ENCODE measurements around the gene UMOD. TPM values are rescaled to one million over a fixed set of nuclear protein-coding genes. Genes with fewer than 3 reads are reported as not detected.

Gene UMOD
- total RNA-seq, 1 experiment from 2014 or later: not detected

DNA sequence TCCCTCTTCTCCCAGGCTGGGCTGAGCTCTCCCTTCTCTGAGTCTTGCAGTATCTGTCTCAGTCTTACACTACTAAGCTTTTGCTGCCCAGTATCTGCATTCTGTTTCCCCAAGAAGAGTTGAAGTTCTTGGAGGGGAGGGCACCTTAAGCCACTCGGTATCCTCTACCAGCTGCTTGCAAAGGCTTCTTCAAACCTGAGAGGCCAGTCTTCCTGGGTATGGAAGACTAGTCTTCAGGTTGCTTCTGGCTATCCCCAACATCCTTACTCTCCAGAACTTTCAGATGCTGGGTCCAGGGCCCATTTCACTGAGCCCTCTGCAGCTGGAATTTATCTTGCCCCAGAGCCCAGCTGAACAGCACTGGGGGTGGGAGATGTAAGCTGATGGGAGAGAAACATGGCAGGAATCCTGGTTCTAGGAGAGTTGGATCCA, 45.3 kb downstream of the UMOD start:
- no TSS peak for BruUV-seq (replicated peaks)
- Histone ChIP-seq H4K20me1 (ENCODE audit: low read length) (no peaks in the 10 kb centered on the region), H3K36me3 (ENCODE audit: low read depth, low read length) (no peaks in the 10 kb centered on the region), H3K4me1 (ENCODE audit: insufficient read depth, low read length) (no peaks in the 10 kb centered on the region), H3K27ac (ENCODE audit: low read length) (no peak overlapping the region), H3K9me3 (ENCODE audit: low read length) (no peaks in the 10 kb centered on the region), H3K79me2 (ENCODE audit: low read length) (no peaks in the 10 kb centered on the region), H3F3A (ENCODE audit: low read length, unreplicated experiment) (no peaks in the 10 kb centered on the region), H3K9me2 (replicated peaks; ENCODE audit: low read length) (no peaks in the 10 kb centered on the region), H3K27me3 (ENCODE audit: low read length) (no peaks in the 10 kb centered on the region), H3K9ac (ENCODE audit: low read length) (no peak overlapping the region), H2AFZ (ENCODE audit: low read length) (no peak overlapping the region), H3K4me2 (ENCODE audit: low read length) (no peak overlapping the region), H3K4me3 (ENCODE audit: low read length) (no peak overlapping the region)
- ChIA-PET CTCF (no interaction called here), POLR2A (ENCODE audit: unreplicated experiment) (no interaction called here)
- DNase-seq (no peak), ATAC-seq (no peak)
- TF ChIP-seq, protein P1, sequence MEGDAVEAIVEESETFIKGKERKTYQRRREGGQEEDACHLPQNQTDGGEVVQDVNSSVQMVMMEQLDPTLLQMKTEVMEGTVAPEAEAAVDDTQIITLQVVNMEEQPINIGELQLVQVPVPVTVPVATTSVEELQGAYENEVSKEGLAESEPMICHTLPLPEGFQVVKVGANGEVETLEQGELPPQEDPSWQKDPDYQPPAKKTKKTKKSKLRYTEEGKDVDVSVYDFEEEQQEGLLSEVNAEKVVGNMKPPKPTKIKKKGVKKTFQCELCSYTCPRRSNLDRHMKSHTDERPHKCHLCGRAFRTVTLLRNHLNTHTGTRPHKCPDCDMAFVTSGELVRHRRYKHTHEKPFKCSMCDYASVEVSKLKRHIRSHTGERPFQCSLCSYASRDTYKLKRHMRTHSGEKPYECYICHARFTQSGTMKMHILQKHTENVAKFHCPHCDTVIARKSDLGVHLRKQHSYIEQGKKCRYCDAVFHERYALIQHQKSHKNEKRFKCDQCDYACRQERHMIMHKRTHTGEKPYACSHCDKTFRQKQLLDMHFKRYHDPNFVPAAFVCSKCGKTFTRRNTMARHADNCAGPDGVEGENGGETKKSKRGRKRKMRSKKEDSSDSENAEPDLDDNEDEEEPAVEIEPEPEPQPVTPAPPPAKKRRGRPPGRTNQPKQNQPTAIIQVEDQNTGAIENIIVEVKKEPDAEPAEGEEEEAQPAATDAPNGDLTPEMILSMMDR (conservative IDR thresholded peaks at IDR 0.05; ENCODE audit: low read depth, low read length): no peak
- no peak for TF ChIP-seq EZH2 (IDR thresholded peaks at IDR 0.05; ENCODE audit: low read length, unreplicated experiment)
- no peak for TF ChIP-seq EZH2phosphoT487 (IDR thresholded peaks at IDR 0.05; ENCODE audit: borderline replicate concordance, low read length)
- intact Hi-C loops (cut with micrococcal nuclease): no loop called here

DNA sequence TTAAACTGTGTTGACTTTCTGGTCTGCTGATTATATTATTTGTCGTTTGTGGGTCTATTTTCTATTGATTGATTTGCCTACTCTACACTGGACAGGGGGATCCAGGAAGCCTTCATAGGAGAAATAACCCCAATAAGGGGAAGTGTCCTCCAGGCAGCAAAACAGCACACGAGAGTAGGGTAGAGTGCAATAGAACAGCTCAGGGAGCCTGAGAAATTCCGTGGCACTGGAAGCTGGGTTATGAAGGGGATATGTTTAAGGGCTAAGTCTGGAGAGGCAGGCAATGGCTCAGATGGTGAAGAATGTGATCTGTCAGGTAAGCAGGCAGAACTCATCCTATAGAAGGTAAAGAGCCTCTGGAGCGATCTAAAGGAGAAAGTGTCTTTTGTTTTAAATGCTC, 46.1 kb downstream of the UMOD start:
- H3K9me2 ChIP-seq (replicated peaks; ENCODE audit: low read length): no peaks in the 10 kb centered on the region
- no peaks in the 10 kb centered on the region for H3K27me3 ChIP-seq (ENCODE audit: low read length)
- no peak for TF ChIP-seq EZH2phosphoT487 (IDR thresholded peaks at IDR 0.05; ENCODE audit: borderline replicate concordance, low read length)
- no peak for TF ChIP-seq EZH2 (IDR thresholded peaks at IDR 0.05; ENCODE audit: low read length, unreplicated experiment)
- TF ChIP-seq, protein P1 (conservative IDR thresholded peaks at IDR 0.05; ENCODE audit: low read depth, low read length): no peak
- no peaks in the 10 kb centered on the region for H3F3A ChIP-seq (ENCODE audit: low read length, unreplicated experiment)
- ATAC-seq: no peak
- ChIA-PET CTCF (no interaction called here), POLR2A (ENCODE audit: unreplicated experiment) (no interaction called here)
- H3K4me1 ChIP-seq (ENCODE audit: insufficient read depth, low read length): no peaks in the 10 kb centered on the region
- H3K79me2 ChIP-seq (ENCODE audit: low read length): no peaks in the 10 kb centered on the region
- H2AFZ ChIP-seq (ENCODE audit: low read length): no peak overlapping the region
- no peak overlapping the region for H3K4me2 ChIP-seq (ENCODE audit: low read length)
- H3K27ac ChIP-seq (ENCODE audit: low read length): no peak overlapping the region
- DNase-seq: no peak
- no peak overlapping the region for H3K4me3 ChIP-seq (ENCODE audit: low read length)
- H4K20me1 ChIP-seq (ENCODE audit: low read length): no peaks in the 10 kb centered on the region
- BruUV-seq (replicated peaks): no TSS peak
- intact Hi-C loops (cut with micrococcal nuclease): no loop called here
- no peaks in the 10 kb centered on the region for H3K36me3 ChIP-seq (ENCODE audit: low read depth, low read length)
- H3K9me3 ChIP-seq (ENCODE audit: low read length): no peaks in the 10 kb centered on the region
- H3K9ac ChIP-seq (ENCODE audit: low read length): no peak overlapping the region

DNA sequence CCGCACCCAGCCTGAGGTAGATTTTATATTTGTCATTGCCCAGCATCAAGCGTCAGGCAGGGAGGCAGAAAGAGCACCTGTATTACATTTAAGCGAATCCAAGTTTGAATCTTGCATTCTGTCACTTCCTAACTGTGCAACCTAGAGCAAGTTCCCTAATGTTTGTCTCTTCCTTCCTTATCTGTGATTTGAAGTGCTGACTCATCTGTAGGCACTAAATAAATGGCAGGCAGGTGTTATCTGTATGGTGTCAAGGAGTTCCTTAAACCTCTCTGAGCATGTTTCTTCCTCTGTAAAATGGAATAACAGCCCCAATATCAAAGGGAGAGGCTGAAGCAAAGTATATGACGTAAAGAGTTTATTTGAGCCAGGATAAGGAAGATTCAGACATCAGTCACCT, 49.5 kb downstream of the UMOD start:
- Histone ChIP-seq H3K4me3 (ENCODE audit: low read length) (no peak overlapping the region), H4K20me1 (ENCODE audit: low read length) (no peaks in the 10 kb centered on the region), H2AFZ (ENCODE audit: low read length) (no peak overlapping the region), H3K27me3 (ENCODE audit: low read length) (no peaks in the 10 kb centered on the region), H3K79me2 (ENCODE audit: low read length) (no peaks in the 10 kb centered on the region), H3K9ac (ENCODE audit: low read length) (no peak overlapping the region), H3K9me3 (ENCODE audit: low read length) (no peaks in the 10 kb centered on the region), H3K4me2 (ENCODE audit: low read length) (no peak overlapping the region), H3K36me3 (ENCODE audit: low read depth, low read length) (no peaks in the 10 kb centered on the region), H3K9me2 (replicated peaks; ENCODE audit: low read length) (no peaks in the 10 kb centered on the region), H3K4me1 (ENCODE audit: insufficient read depth, low read length) (no peaks in the 10 kb centered on the region), H3K27ac (ENCODE audit: low read length) (no peak overlapping the region), H3F3A (ENCODE audit: low read length, unreplicated experiment) (no peaks in the 10 kb centered on the region)
- DNase-seq (no peak), ATAC-seq (no peak)
- intact Hi-C loops (cut with micrococcal nuclease): no loop called here
- ChIA-PET POLR2A (ENCODE audit: unreplicated experiment) (no interaction called here), CTCF (no interaction called here)
- TF ChIP-seq EZH2phosphoT487 (IDR thresholded peaks at IDR 0.05; ENCODE audit: borderline replicate concordance, low read length) (no peak), EZH2 (IDR thresholded peaks at IDR 0.05; ENCODE audit: low read length, unreplicated experiment) (no peak)
- TF ChIP-seq, protein P1 (conservative IDR thresholded peaks at IDR 0.05; ENCODE audit: low read depth, low read length): no peak
- no TSS peak for BruUV-seq (replicated peaks)
